A673 (cell line): Measurements from ENCODE around the gene IRF2BP2.
A peak's percentile ranks its signal among the peaks of the same experiment; 100 is the strongest.

Experiments
- EZH2 ChIP-seq: fragments of 200-600 bp; sonication (generic); IDR thresholded peaks from 2 replicates; pipeline ENCODE4 v1.6.1; 2017; ENCODE audit warnings: borderline replicate concordance, low read depth, mild to moderate bottlenecking, mixed read lengths, antibody characterized with exemption, low read length; ENCODE audit not compliant: poor library complexity, severe bottlenecking
- TF ChIP-seq, protein P1 (sequence below): fragments of 300-800, 200-600 bp; sonication (generic); conservative IDR thresholded peaks from 2 replicates; pipeline ENCODE4 v1.5.1; 2017; ENCODE audit warnings: low read depth, mild to moderate bottlenecking, antibody characterized with exemption, low read length, moderate library complexity, mixed read lengths

DNA sequence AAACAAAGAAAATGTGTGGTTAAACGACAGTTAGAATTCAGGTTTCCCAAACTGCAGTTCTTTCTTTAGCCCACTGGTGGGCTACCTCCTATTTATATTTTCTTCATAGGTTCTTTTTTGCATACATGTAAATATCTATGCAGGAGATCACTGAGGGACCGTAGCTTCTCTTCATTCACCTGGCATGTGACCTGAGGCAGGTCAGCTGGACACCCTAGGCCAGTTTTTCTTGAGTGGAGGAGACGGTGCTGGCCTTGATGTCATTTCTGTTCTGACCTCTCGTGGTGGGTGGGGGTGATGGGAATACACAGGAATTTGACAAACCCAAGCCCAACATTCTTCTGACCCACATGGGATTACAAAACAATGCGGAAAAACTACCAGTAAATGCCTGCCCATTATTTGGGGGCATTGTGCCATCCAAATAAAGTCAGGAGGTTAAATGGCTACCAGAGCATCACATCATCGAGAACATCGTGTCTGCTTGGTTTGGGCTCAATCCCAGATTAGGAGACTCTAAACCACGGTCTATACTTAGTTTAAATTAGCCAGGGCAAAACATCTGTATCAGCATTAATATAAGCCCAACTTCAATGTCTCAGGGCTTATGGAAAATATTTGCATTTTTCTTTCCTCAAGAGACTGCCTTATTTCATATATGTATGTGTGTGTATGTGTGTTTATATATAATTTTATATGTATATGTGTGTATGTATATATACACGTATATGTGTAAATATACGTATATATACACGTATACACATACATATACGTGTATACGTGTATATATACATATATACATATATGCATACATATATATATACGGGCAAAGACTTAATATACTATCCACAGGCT, 7.4 kb upstream of the IRF2BP2 start:
- TF ChIP-seq, protein P1, sequence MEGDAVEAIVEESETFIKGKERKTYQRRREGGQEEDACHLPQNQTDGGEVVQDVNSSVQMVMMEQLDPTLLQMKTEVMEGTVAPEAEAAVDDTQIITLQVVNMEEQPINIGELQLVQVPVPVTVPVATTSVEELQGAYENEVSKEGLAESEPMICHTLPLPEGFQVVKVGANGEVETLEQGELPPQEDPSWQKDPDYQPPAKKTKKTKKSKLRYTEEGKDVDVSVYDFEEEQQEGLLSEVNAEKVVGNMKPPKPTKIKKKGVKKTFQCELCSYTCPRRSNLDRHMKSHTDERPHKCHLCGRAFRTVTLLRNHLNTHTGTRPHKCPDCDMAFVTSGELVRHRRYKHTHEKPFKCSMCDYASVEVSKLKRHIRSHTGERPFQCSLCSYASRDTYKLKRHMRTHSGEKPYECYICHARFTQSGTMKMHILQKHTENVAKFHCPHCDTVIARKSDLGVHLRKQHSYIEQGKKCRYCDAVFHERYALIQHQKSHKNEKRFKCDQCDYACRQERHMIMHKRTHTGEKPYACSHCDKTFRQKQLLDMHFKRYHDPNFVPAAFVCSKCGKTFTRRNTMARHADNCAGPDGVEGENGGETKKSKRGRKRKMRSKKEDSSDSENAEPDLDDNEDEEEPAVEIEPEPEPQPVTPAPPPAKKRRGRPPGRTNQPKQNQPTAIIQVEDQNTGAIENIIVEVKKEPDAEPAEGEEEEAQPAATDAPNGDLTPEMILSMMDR = peak; percentile 32; the same call in 1 of the 2 replicates
- TF ChIP-seq EZH2 = no peak
